ENCODE data around the gene SBK3.

DNA sequence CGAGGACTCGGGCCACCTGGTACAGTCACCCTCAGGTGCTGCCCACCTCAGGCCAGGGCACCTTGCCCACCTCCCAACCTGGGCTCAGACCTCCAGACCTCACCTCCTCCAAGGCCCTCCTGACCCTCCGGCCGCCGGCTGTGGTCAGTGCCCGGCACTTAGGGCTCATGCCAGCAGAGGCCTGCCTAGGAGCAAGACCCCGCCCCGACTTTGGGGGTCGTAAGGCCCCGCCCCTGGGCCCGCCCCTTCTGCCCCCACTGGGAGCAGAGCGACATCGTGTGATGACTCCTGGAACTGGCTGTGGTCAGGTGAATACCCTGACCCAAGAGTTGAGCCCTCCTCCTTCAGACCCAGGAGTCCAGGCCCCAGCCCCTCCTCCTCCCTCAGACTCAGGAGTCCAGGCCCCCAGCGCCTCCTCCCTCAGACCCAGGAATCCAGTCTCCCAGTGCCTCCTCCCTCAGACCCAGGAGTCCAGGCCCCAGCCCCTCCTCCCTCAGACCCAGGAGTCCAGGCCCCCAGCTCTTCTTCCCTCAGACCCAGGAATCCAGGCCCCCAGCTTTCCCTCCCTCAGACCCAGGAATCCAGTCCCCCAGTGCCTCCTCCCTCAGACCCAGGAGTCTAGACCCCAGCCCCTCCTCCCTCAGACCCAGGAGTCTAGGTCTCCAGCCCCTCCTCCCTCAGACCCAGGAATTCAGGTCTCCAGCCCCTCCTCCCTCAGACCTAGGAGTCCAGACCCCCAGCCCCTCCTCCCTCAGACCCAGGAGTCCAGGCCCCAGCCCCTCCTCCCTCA lies 8.2 kb downstream of the SBK3 start, which contains the start of gene SBK2:
- TF ChIP-seq, protein P1, sequence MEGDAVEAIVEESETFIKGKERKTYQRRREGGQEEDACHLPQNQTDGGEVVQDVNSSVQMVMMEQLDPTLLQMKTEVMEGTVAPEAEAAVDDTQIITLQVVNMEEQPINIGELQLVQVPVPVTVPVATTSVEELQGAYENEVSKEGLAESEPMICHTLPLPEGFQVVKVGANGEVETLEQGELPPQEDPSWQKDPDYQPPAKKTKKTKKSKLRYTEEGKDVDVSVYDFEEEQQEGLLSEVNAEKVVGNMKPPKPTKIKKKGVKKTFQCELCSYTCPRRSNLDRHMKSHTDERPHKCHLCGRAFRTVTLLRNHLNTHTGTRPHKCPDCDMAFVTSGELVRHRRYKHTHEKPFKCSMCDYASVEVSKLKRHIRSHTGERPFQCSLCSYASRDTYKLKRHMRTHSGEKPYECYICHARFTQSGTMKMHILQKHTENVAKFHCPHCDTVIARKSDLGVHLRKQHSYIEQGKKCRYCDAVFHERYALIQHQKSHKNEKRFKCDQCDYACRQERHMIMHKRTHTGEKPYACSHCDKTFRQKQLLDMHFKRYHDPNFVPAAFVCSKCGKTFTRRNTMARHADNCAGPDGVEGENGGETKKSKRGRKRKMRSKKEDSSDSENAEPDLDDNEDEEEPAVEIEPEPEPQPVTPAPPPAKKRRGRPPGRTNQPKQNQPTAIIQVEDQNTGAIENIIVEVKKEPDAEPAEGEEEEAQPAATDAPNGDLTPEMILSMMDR (IDR thresholded peaks at IDR 0.05; ENCODE audit: control extremely low read depth in 1 of 3, insufficient read depth in 1 of 3, low read depth in 1 of 3, low read length in 3 of 3): peak; percentile 75 to 88 (median 84)
- no peak for TF ChIP-seq BACH1 (IDR thresholded peaks at IDR 0.05; ENCODE audit: low read length)
